Esophagus squamous epithelium (tissue), 5 donors: Measurements from ENCODE around the gene USP35. TPM values are rescaled to one million over a fixed set of nuclear protein-coding genes. Genes with fewer than 3 reads are reported as not detected.

ENCODE experiments used
- DNase-seq: peaks from one replicate; lab custom pipeline; 2025; lab: John Stamatoyannopoulos, UW
- H3K27ac ChIP-seq, 4 donors: fragments of 200-600 bp; sonication (generic); one replicate each; pipeline ENCODE4 v1.5.1; 2016 to 2019; ENCODE audit warnings: mild to moderate bottlenecking in 1 of 4
- H3K27me3 ChIP-seq, 4 donors: fragments of 200-600 bp; sonication (generic); 1 replicate in 3 of 4; 2 replicates in 1 of 4; pipeline versions ENCODE4 v1.5.1 to v1.6.0; 2017 to 2021; ENCODE audit warnings: antibody characterized with exemption in 1 of 4
- H3K36me3 ChIP-seq, 3 donors: fragments of 200-600 bp; sonication (generic); one replicate each; pipeline ENCODE4 v1.5.1; 2016 to 2019
- H3K4me1 ChIP-seq, 3 donors: fragments of 200-600 bp; sonication (generic); one replicate each; pipeline ENCODE4 v1.5.1; 2017 to 2019
- H3K4me3 ChIP-seq, 4 donors: fragments of 200-600 bp; sonication (generic); 1 replicate in 3 of 4; 2 replicates in 1 of 4; pipeline ENCODE4 v1.5.1; 2016 to 2019; ENCODE audit warnings: mild to moderate bottlenecking in 2 of 4, moderate library complexity in 1 of 4
- H3K9me3 ChIP-seq, 3 donors: fragments of 200-600 bp; sonication (generic); one replicate each; pipeline ENCODE4 v1.5.1; 2016 to 2019
- POLR2A ChIP-seq, 4 donors: fragments of 450-650 bp; IDR thresholded peaks; one replicate each; pipeline ENCODE4 v1.6.1; 2017; ENCODE audit warnings: antibody characterized with exemption in 4 of 4, mild to moderate bottlenecking in 4 of 4, moderate library complexity in 3 of 4
- WGBS, 2 donors: methylation state at CpG; one replicate each; pipeline ENCODE4 v1.1.5; 2018; 5-methylcytosine and 5-hydroxymethylcytosine counted together
- intact Hi-C: fragments of 100-400 bp; cut with DNase I; formaldehyde crosslinking; loops from one replicate; pipeline ENCODE4 v1.15.0; 2022
- total RNA-seq, 4 donors: library from RNA; depleted of rRNA; stranded (reverse); fragments of >200 nt; gene quantifications; one replicate each; pipeline ENCODE4 v1.1.0, GENCODE V29; 2016
- TF ChIP-seq, protein P1 (sequence below), 6 experiments: fragments of 450-650 bp in 4 of 6; fragments of 200-600 bp in 2 of 6; sonication (generic) in 2 of 6; IDR thresholded peaks; one replicate each; pipeline ENCODE4 v1.5.1; 2016 to 2019; ENCODE audit warnings: antibody characterized with exemption in 6 of 6, mild to moderate bottlenecking in 4 of 6, moderate library complexity in 4 of 6
- donor health status: DM: yes; HTN: yes; CAD: no.

USP35 gene
- total RNA-seq, 4 donors from 2014 or later = 4.5 to 7.0 (median 6.1) TPM

DNA sequence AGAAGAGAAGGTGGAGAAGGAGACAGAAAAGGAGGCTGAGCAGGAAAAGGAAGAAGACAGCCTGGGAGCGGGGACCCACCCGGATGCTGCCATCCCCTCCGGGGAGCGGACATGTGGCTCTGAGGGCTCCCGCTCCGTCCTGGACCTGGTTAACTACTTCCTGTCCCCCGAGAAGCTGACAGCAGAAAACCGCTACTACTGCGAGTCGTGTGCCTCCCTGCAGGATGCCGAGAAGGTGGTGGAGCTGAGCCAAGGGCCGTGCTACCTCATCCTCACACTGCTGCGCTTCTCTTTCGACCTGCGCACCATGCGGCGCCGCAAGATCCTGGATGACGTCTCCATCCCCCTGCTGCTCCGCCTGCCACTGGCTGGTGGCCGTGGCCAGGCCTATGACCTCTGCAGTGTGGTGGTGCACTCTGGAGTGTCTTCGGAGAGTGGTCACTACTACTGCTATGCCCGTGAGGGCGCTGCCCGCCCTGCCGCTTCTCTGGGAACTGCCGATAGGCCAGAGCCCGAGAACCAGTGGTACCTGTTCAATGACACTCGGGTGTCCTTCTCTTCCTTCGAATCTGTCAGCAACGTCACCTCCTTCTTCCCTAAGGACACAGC lies 21.4 kb downstream of the USP35 start:
- intact Hi-C loops = no loop called here

DNA sequence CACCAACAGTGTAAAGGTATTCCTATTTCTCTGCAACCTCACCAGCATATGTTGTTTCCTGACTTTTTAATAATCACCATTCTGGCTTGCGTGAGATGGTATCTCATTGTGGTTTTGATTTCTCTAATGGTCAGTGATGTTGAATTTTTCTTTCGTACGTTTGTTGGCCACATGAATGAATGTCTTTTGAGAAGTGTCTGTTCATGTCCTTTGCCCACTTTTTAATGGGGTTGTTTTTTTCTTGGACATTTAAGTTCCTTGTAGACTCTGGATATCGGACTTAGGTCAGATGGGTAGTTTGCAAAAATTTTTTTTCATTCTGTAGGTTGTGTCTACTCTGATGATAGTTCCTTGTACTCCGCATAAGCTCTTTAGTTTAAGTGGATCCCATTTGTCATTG lies 22.8 kb downstream of the USP35 start:
- H3K9me3 ChIP-seq = no peaks in the 10 kb centered on the region
- DNase-seq = no peak
- peaks cover 0 to 81% (median 7%) of the 10 kb centered on the region in 3 donors for H3K36me3 ChIP-seq
- H3K4me1 ChIP-seq = no peaks in the 10 kb centered on the region
- intact Hi-C loops = no loop called here
- no peaks in the 10 kb centered on the region for H3K27me3 ChIP-seq
- H3K27ac ChIP-seq = no peak overlapping the region
- TF ChIP-seq, protein P1, sequence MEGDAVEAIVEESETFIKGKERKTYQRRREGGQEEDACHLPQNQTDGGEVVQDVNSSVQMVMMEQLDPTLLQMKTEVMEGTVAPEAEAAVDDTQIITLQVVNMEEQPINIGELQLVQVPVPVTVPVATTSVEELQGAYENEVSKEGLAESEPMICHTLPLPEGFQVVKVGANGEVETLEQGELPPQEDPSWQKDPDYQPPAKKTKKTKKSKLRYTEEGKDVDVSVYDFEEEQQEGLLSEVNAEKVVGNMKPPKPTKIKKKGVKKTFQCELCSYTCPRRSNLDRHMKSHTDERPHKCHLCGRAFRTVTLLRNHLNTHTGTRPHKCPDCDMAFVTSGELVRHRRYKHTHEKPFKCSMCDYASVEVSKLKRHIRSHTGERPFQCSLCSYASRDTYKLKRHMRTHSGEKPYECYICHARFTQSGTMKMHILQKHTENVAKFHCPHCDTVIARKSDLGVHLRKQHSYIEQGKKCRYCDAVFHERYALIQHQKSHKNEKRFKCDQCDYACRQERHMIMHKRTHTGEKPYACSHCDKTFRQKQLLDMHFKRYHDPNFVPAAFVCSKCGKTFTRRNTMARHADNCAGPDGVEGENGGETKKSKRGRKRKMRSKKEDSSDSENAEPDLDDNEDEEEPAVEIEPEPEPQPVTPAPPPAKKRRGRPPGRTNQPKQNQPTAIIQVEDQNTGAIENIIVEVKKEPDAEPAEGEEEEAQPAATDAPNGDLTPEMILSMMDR (IDR thresholded peaks at IDR 0.05) = no peak
- TF ChIP-seq POLR2A (IDR thresholded peaks at IDR 0.05) = no peak
- 93 to 100% methylated on average over 5 of the region's 5 CpGs for WGBS, 2 donors
- no peak overlapping the region for H3K4me3 ChIP-seq

More for the DNA sequence above, 21.4 kb downstream of the USP35 start:
- DNase-seq = no peak
- Histone ChIP-seq H3K4me3 (no peak overlapping the region), H3K36me3 (peaks cover 0 to 79% (median 7%) of the 10 kb centered on the region in 3 donors), H3K27ac (no peak overlapping the region), H3K4me1 (no peaks in the 10 kb centered on the region), H3K27me3 (no peaks in the 10 kb centered on the region), H3K9me3 (no peaks in the 10 kb centered on the region)
- WGBS, 2 donors = 91% methylated on average over 13 to 20 of the region's 31 CpGs
- no peak for TF ChIP-seq POLR2A (IDR thresholded peaks at IDR 0.05)
- TF ChIP-seq, protein P1 (IDR thresholded peaks at IDR 0.05) = no peak

DNA sequence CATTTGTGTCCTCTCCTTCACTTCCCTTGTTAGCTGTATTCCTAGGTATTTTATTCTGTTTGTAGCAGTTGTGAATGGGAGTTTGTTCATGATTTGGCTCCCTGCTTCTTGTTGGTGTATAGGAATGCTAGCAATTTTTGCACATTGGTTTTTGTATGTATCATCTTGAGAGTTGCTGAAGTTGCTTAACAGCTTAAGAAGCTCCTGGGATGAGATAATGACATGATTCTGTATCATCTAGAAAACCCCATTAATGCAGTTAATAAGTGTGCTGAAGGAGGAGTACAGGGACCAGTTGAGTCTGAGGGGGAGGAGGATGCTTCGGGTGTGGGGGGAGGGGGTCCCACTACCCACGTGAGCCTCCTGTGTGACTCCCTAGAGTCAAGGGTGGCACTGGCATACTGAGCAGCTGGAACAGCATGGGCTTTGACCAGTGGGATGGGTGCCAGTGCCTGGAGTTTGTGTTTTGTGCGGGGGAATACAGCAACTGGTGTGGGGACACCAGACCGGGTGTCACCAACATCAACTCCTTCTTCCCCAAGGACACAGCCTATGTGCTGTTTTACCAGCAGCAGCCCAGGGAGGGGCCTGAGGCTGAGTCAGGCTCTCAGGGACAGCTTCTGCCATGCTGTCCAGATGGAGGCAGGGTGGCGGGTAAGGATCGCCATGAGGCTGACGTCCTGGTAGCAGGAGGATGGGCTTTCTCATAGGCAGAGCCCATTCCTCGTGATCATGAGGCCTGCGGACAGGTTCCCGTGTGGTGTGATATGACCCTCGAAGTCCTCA lies 24.1 kb downstream of the USP35 start:
- H3K36me3 ChIP-seq = peaks cover 0 to 82% (median 7%) of the 10 kb centered on the region in 3 donors
- H3K4me3 ChIP-seq = no peak overlapping the region
- H3K27me3 ChIP-seq = no peaks in the 10 kb centered on the region
- no peak for DNase-seq
- TF ChIP-seq POLR2A (IDR thresholded peaks at IDR 0.05) = no peak
- TF ChIP-seq, protein P1 (IDR thresholded peaks at IDR 0.05) = no peak
- 77 to 96% methylated on average over 7 to 9 of the region's 11 CpGs for WGBS, 2 donors
- peak overlapping the region in 1 of 4 donors; percentile 19 for H3K27ac ChIP-seq
- intact Hi-C loops = no loop called here
- H3K9me3 ChIP-seq = no peaks in the 10 kb centered on the region
- H3K4me1 ChIP-seq = no peaks in the 10 kb centered on the region

DNA sequence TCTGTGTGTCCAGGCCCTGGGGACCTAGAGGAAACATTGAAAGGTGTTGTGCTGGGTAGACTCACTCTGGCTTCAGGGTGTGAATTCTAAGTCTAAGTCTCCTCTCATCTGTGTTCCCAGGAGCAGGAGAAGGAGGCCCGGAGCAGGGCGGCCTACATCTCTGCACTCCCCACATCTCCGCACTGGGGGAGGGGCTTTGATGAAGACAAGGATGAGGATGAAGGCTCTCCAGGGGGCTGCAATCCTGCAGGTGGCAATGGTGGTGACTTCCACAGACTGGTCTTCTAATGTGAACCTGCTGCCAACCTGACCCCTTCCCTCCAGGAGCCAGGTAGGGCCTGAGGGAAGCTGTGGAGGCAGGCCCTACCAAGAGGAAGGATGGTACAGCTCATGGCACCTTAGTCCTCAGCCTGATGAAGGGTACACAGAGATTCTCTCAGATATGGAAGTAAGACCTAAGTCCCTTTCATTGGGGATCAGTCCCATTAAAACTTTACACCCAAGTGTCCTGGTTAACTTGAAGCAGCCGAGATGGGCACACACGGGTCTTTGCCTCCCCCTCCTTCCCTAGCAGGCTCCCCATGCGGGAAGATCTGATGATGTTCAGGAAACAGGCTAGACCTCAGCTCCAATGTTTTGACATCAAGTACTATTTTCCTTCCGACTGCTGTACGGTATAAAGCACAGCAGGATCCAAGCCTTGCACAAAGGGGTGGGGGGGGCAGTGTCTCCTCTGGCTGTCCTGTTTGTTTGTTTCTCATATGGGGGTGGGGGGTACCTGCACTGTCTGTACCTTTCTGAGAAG lies 25.0 kb downstream of the USP35 start:
- Histone ChIP-seq H3K4me1 (no peaks in the 10 kb centered on the region), H3K9me3 (no peaks in the 10 kb centered on the region), H3K4me3 (no peak overlapping the region), H3K36me3 (peaks cover 0 to 84% (median 7%) of the 10 kb centered on the region in 3 donors), H3K27me3 (no peaks in the 10 kb centered on the region), H3K27ac (no peak overlapping the region)
- TF ChIP-seq, protein P1 (IDR thresholded peaks at IDR 0.05) = no peak
- no peak for TF ChIP-seq POLR2A (IDR thresholded peaks at IDR 0.05)
- WGBS, 2 donors = 69% methylated on average over 5 of the region's 8 CpGs; no CpG with 5 or more reads in 1 of the 2 donors
- intact Hi-C loops = no loop called here
- DNase-seq = no peak
